ENCODE measurements around the gene EXOC2. TPM values are rescaled to one million over a fixed set of nuclear protein-coding genes. Genes with fewer than 3 reads are reported as not detected.
A peak's percentile ranks its signal among the peaks of the same experiment; 100 is the strongest.

Gene EXOC2
- total RNA-seq, 1 experiment from 2014 or later: 30.5 TPM

GRCh38 chr6:579339-579738 lies 113.6 kb downstream of the EXOC2 start:
- ATAC-seq: peak; percentile 78
- Histone ChIP-seq H3K4me3 (ENCODE audit: low read depth in 2 of 2, low read length in 2 of 2) (no peak overlapping the region), H3K4me1 (ENCODE audit: control insufficient read depth, insufficient read depth, low read length) (no peaks in the 10 kb centered on the region), H3K9me3 (ENCODE audit: control insufficient read depth, insufficient read depth, low read depth, low read length) (no peaks in the 10 kb centered on the region; the same call in 1 of the 2 replicates), H3K27ac (ENCODE audit: low read length) (no peak overlapping the region), H3K36me3 (ENCODE audit: control insufficient read depth, insufficient read depth, low read length) (no peaks in the 10 kb centered on the region), H3K27me3 (ENCODE audit: control insufficient read depth, insufficient read depth, low read length) (no peaks in the 10 kb centered on the region)
- intact Hi-C loops (cut with micrococcal nuclease; ENCODE audit: unreplicated experiment) (no loop called here), in situ Hi-C loops (cut with HindIII; ENCODE audit: low pct_unique_long_range_greater_than_20kb, low sequenced_read_pairs) (no loop called here)
- ChIA-PET CTCF (interaction anchor here (0.7 to 1.1 kb wide), 2 partner anchors 14 to 865 kb away, joined by 3 read pairs; no protein-coding TSS in a partner anchor), POLR2A (no interaction called here)
- no peak for TF ChIP-seq SIN3A (IDR thresholded peaks at IDR 0.05; ENCODE audit: borderline replicate concordance, insufficient read depth, low read depth, low read length)
- TF ChIP-seq CTCF (IDR thresholded peaks at IDR 0.05): peak; percentile 70
- DNase-seq (ENCODE audit: low read depth, low spot score): no peak
- no TSS peak for BruUV-seq (replicated peaks)

- H3K9me3 ChIP-seq (ENCODE audit: control insufficient read depth, insufficient read depth, low read depth, low read length): no peaks in the 10 kb centered on the region; the same call in 1 of the 2 replicates
- ChIA-PET CTCF (no interaction called here), POLR2A (no interaction called here)
- H3K27me3 ChIP-seq (ENCODE audit: control insufficient read depth, insufficient read depth, low read length): no peaks in the 10 kb centered on the region
- no peak overlapping the region for H3K27ac ChIP-seq (ENCODE audit: low read length)
- BruUV-seq (replicated peaks): no TSS peak
- in situ Hi-C loops (cut with HindIII; ENCODE audit: low pct_unique_long_range_greater_than_20kb, low sequenced_read_pairs) (no loop called here), intact Hi-C loops (cut with micrococcal nuclease; ENCODE audit: unreplicated experiment) (no loop called here)
- DNase-seq (ENCODE audit: low read depth, low spot score) (no peak), ATAC-seq (no peak)
- no peak overlapping the region for H3K4me3 ChIP-seq (ENCODE audit: low read depth in 2 of 2, low read length in 2 of 2)
- H3K36me3 ChIP-seq (ENCODE audit: control insufficient read depth, insufficient read depth, low read length): no peaks in the 10 kb centered on the region
- no peaks in the 10 kb centered on the region for H3K4me1 ChIP-seq (ENCODE audit: control insufficient read depth, insufficient read depth, low read length)
- TF ChIP-seq POLR2AphosphoS5 (IDR thresholded peaks at IDR 0.05; ENCODE audit: low read depth, low read length): no peak
- no peak for TF ChIP-seq REST (IDR thresholded peaks at IDR 0.05; ENCODE audit: insufficient read depth in 1 of 2, low read depth in 2 of 2, low read length in 1 of 2)
- TF ChIP-seq SIN3A (IDR thresholded peaks at IDR 0.05; ENCODE audit: borderline replicate concordance, insufficient read depth, low read depth, low read length): no peak
- TF ChIP-seq TCF7L2 (IDR thresholded peaks at IDR 0.05; ENCODE audit: low read depth, low read length): no peak
- TF ChIP-seq CTCF (IDR thresholded peaks at IDR 0.05): no peak
These were observed 120.2 kb downstream of the EXOC2 start for GRCh38 chr6:572596-573265.

All from Panc1 (cell line).